ENCODE measurements around the gene KIF26B.

The KIF26B gene

GRCh38 chr1:245716561-245716960, 561.8 kb downstream of the KIF26B start:
- H3K9me3 ChIP-seq (ENCODE audit: insufficient read depth, low read length, severe bottlenecking): no peaks in the 10 kb centered on the region

GRCh38 chr1:245717611-245718010, 562.8 kb downstream of the KIF26B start:
- H3K27me3 ChIP-seq (ENCODE audit: insufficient read depth, low read length, poor library complexity): no peaks in the 10 kb centered on the region
- no peak overlapping the region for H3K9ac ChIP-seq (ENCODE audit: low read depth, low read length)
- H4K20me1 ChIP-seq (ENCODE audit: insufficient read depth, low read length): no peaks in the 10 kb centered on the region
- no peak overlapping the region for H3K27ac ChIP-seq (ENCODE audit: low read length)
- no peaks in the 10 kb centered on the region for H3K79me2 ChIP-seq (ENCODE audit: insufficient read depth, low read length)
- H2AFZ ChIP-seq (ENCODE audit: low read depth, low read length): no peak overlapping the region
- ATAC-seq (ENCODE audit: insufficient read depth, low read depth) (no peak), DNase-seq (no peak)
- no peak overlapping the region for H3K4me2 ChIP-seq (ENCODE audit: insufficient read depth, low read length)
- no peaks in the 10 kb centered on the region for H3K36me3 ChIP-seq (ENCODE audit: insufficient read depth, low read length)
- no peak for TF ChIP-seq CTCF (IDR thresholded peaks at IDR 0.05; ENCODE audit: borderline replicate concordance, extremely low read depth, low read length, poor library complexity, severe bottlenecking)
- TF ChIP-seq EZH2 (IDR thresholded peaks at IDR 0.05; ENCODE audit: borderline replicate concordance, low read depth, low read length, severe bottlenecking): no peak
- H3K4me3 ChIP-seq (ENCODE audit: low read depth in 1 of 2, low read length in 2 of 2): no peak overlapping the region
- no peaks in the 10 kb centered on the region for H3K9me3 ChIP-seq (ENCODE audit: insufficient read depth, low read length, severe bottlenecking)
- H3K4me1 ChIP-seq (ENCODE audit: insufficient read depth, low read length): no peaks in the 10 kb centered on the region

More at GRCh38 chr1:245716561-245716960, 561.8 kb downstream of the KIF26B start:
- Histone ChIP-seq H4K20me1 (ENCODE audit: insufficient read depth, low read length) (no peaks in the 10 kb centered on the region), H3K4me1 (ENCODE audit: insufficient read depth, low read length) (no peaks in the 10 kb centered on the region), H3K36me3 (ENCODE audit: insufficient read depth, low read length) (no peaks in the 10 kb centered on the region), H3K27me3 (ENCODE audit: insufficient read depth, low read length, poor library complexity) (no peaks in the 10 kb centered on the region), H3K4me2 (ENCODE audit: insufficient read depth, low read length) (no peak overlapping the region), H2AFZ (ENCODE audit: low read depth, low read length) (no peak overlapping the region), H3K4me3 (ENCODE audit: low read depth in 1 of 2, low read length in 2 of 2) (no peak overlapping the region), H3K27ac (ENCODE audit: low read length) (no peak overlapping the region), H3K9ac (ENCODE audit: low read depth, low read length) (no peak overlapping the region), H3K79me2 (ENCODE audit: insufficient read depth, low read length) (no peaks in the 10 kb centered on the region)
- DNase-seq: no peak
- ATAC-seq (ENCODE audit: insufficient read depth, low read depth): no peak
- TF ChIP-seq CTCF (IDR thresholded peaks at IDR 0.05; ENCODE audit: borderline replicate concordance, extremely low read depth, low read length, poor library complexity, severe bottlenecking) (no peak), EZH2 (IDR thresholded peaks at IDR 0.05; ENCODE audit: borderline replicate concordance, low read depth, low read length, severe bottlenecking) (no peak)

- H4K20me1 ChIP-seq (ENCODE audit: insufficient read depth, low read length): no peaks in the 10 kb centered on the region
- H3K9ac ChIP-seq (ENCODE audit: low read depth, low read length): no peak overlapping the region
- no peak overlapping the region for H2AFZ ChIP-seq (ENCODE audit: low read depth, low read length)
- H3K79me2 ChIP-seq (ENCODE audit: insufficient read depth, low read length): no peaks in the 10 kb centered on the region
- H3K36me3 ChIP-seq (ENCODE audit: insufficient read depth, low read length): no peaks in the 10 kb centered on the region
- TF ChIP-seq EZH2 (IDR thresholded peaks at IDR 0.05; ENCODE audit: borderline replicate concordance, low read depth, low read length, severe bottlenecking) (no peak), CTCF (IDR thresholded peaks at IDR 0.05; ENCODE audit: borderline replicate concordance, extremely low read depth, low read length, poor library complexity, severe bottlenecking) (no peak)
- H3K27ac ChIP-seq (ENCODE audit: low read length): no peak overlapping the region
- H3K4me1 ChIP-seq (ENCODE audit: insufficient read depth, low read length): no peaks in the 10 kb centered on the region
- no peaks in the 10 kb centered on the region for H3K9me3 ChIP-seq (ENCODE audit: insufficient read depth, low read length, severe bottlenecking)
- no peaks in the 10 kb centered on the region for H3K27me3 ChIP-seq (ENCODE audit: insufficient read depth, low read length, poor library complexity)
- H3K4me3 ChIP-seq (ENCODE audit: low read depth in 1 of 2, low read length in 2 of 2): no peak overlapping the region
- no peak overlapping the region for H3K4me2 ChIP-seq (ENCODE audit: insufficient read depth, low read length)
- DNase-seq (no peak), ATAC-seq (ENCODE audit: insufficient read depth, low read depth) (no peak)
Observed at GRCh38 chr1:245718123-245718522, 563.3 kb downstream of the KIF26B start.

- H2AFZ ChIP-seq (ENCODE audit: low read depth, low read length): no peak overlapping the region
- no peaks in the 10 kb centered on the region for H3K36me3 ChIP-seq (ENCODE audit: insufficient read depth, low read length)
- DNase-seq (no peak), ATAC-seq (ENCODE audit: insufficient read depth, low read depth) (no peak)
- TF ChIP-seq CTCF (IDR thresholded peaks at IDR 0.05; ENCODE audit: borderline replicate concordance, extremely low read depth, low read length, poor library complexity, severe bottlenecking) (no peak), EZH2 (IDR thresholded peaks at IDR 0.05; ENCODE audit: borderline replicate concordance, low read depth, low read length, severe bottlenecking) (no peak)
- H3K27me3 ChIP-seq (ENCODE audit: insufficient read depth, low read length, poor library complexity): no peaks in the 10 kb centered on the region
- no peaks in the 10 kb centered on the region for H3K9me3 ChIP-seq (ENCODE audit: insufficient read depth, low read length, severe bottlenecking)
- no peak overlapping the region for H3K4me2 ChIP-seq (ENCODE audit: insufficient read depth, low read length)
- no peak overlapping the region for H3K27ac ChIP-seq (ENCODE audit: low read length)
- no peaks in the 10 kb centered on the region for H3K79me2 ChIP-seq (ENCODE audit: insufficient read depth, low read length)
- no peak overlapping the region for H3K4me3 ChIP-seq (ENCODE audit: low read depth in 1 of 2, low read length in 2 of 2)
- no peaks in the 10 kb centered on the region for H3K4me1 ChIP-seq (ENCODE audit: insufficient read depth, low read length)
- no peaks in the 10 kb centered on the region for H4K20me1 ChIP-seq (ENCODE audit: insufficient read depth, low read length)
- no peak overlapping the region for H3K9ac ChIP-seq (ENCODE audit: low read depth, low read length)
Observed at GRCh38 chr1:245718951-245719350, 564.2 kb downstream of the KIF26B start.

All from DND-41 (cell line).